Measurements from ENCODE around the gene RTN4IP1. TPM values are rescaled to one million over a fixed set of nuclear protein-coding genes. Genes with fewer than 3 reads are reported as not detected.
A peak's percentile ranks its signal among the peaks of the same experiment; 100 is the strongest.

RTN4IP1 gene
- total RNA-seq, 1 experiment from 2014 or later, result 10.5 TPM

- in situ Hi-C loops (cut with HindIII; ENCODE audit: low pct_unique_long_range_greater_than_20kb, low sequenced_read_pairs), result no loop called here
- DNase-seq (ENCODE audit: low read depth, low spot score), result no peak
These were observed 91.6 kb downstream of the RTN4IP1 start for GRCh38 chr6:106537662-106538061.

- in situ Hi-C loops (cut with HindIII; ENCODE audit: low pct_unique_long_range_greater_than_20kb, low sequenced_read_pairs), result no loop called here
- no peak for DNase-seq (ENCODE audit: low read depth, low spot score)
These were observed 92.4 kb downstream of the RTN4IP1 start for GRCh38 chr6:106536851-106537250.

- in situ Hi-C loops (cut with HindIII; ENCODE audit: low pct_unique_long_range_greater_than_20kb, low sequenced_read_pairs), result no loop called here
- DNase-seq (ENCODE audit: low read depth, low spot score), result no peak
These were observed 92.9 kb downstream of the RTN4IP1 start for GRCh38 chr6:106536357-106536756.

GRCh38 chr6:106535012-106535411 is 94.3 kb downstream of the RTN4IP1 start:
- in situ Hi-C loops (cut with HindIII; ENCODE audit: low pct_unique_long_range_greater_than_20kb, low sequenced_read_pairs), result no loop called here
- DNase-seq (ENCODE audit: low read depth, low spot score), result no peak

GRCh38 chr6:106534564-106534982 is 94.7 kb downstream of the RTN4IP1 start:
- no peak for DNase-seq (ENCODE audit: low read depth, low spot score)
- in situ Hi-C loops (cut with HindIII; ENCODE audit: low pct_unique_long_range_greater_than_20kb, low sequenced_read_pairs), result no loop called here

- in situ Hi-C loops (cut with HindIII; ENCODE audit: low pct_unique_long_range_greater_than_20kb, low sequenced_read_pairs), result no loop called here
- no peak for DNase-seq (ENCODE audit: low read depth, low spot score)
These were observed 95.3 kb downstream of the RTN4IP1 start for GRCh38 chr6:106534004-106534403.

GRCh38 chr6:106533054-106533453 is 96.2 kb downstream of the RTN4IP1 start:
- in situ Hi-C loops (cut with HindIII; ENCODE audit: low pct_unique_long_range_greater_than_20kb, low sequenced_read_pairs), result no loop called here
- no peak for DNase-seq (ENCODE audit: low read depth, low spot score)

- in situ Hi-C loops (cut with HindIII; ENCODE audit: low pct_unique_long_range_greater_than_20kb, low sequenced_read_pairs), result no loop called here
- DNase-seq (ENCODE audit: low read depth, low spot score), result no peak
These were observed 98.8 kb downstream of the RTN4IP1 start for GRCh38 chr6:106530502-106530901.

GRCh38 chr6:106530026-106530425 is 99.3 kb downstream of the RTN4IP1 start:
- no peak for DNase-seq (ENCODE audit: low read depth, low spot score)
- in situ Hi-C loops (cut with HindIII; ENCODE audit: low pct_unique_long_range_greater_than_20kb, low sequenced_read_pairs), result no loop called here

GRCh38 chr6:106529438-106529837 is 99.9 kb downstream of the RTN4IP1 start:
- no peak for DNase-seq (ENCODE audit: low read depth, low spot score)
- in situ Hi-C loops (cut with HindIII; ENCODE audit: low pct_unique_long_range_greater_than_20kb, low sequenced_read_pairs), result no loop called here

- DNase-seq (ENCODE audit: low read depth, low spot score), result no peak
- in situ Hi-C loops (cut with HindIII; ENCODE audit: low pct_unique_long_range_greater_than_20kb, low sequenced_read_pairs), result no loop called here
These were observed 100.8 kb downstream of the RTN4IP1 start for GRCh38 chr6:106528521-106528920.

GRCh38 chr6:106527979-106528378 is 101.3 kb downstream of the RTN4IP1 start:
- in situ Hi-C loops (cut with HindIII; ENCODE audit: low pct_unique_long_range_greater_than_20kb, low sequenced_read_pairs), result no loop called here
- no peak for DNase-seq (ENCODE audit: low read depth, low spot score)

GRCh38 chr6:106527117-106527516 is 102.2 kb downstream of the RTN4IP1 start:
- in situ Hi-C loops (cut with HindIII; ENCODE audit: low pct_unique_long_range_greater_than_20kb, low sequenced_read_pairs), result no loop called here

GRCh38 chr6:106525882-106526275 is 103.4 kb downstream of the RTN4IP1 start:
- in situ Hi-C loops (cut with HindIII; ENCODE audit: low pct_unique_long_range_greater_than_20kb, low sequenced_read_pairs), result no loop called here
- no peak for DNase-seq (ENCODE audit: low read depth, low spot score)

More at GRCh38 chr6:106527117-106527516, 102.2 kb downstream of the RTN4IP1 start:
- no peak for DNase-seq (ENCODE audit: low read depth, low spot score)

GRCh38 chr6:106525107-106525881 is 104.0 kb downstream of the RTN4IP1 start:
- in situ Hi-C loops (cut with HindIII; ENCODE audit: low pct_unique_long_range_greater_than_20kb, low sequenced_read_pairs), result no loop called here
- DNase-seq (ENCODE audit: low read depth, low spot score), result peak; percentile 22

GRCh38 chr6:106522562-106523250 is 106.6 kb downstream of the RTN4IP1 start:
- DNase-seq (ENCODE audit: low read depth, low spot score), result no peak
- in situ Hi-C loops (cut with HindIII; ENCODE audit: low pct_unique_long_range_greater_than_20kb, low sequenced_read_pairs), result no loop called here
